SJCRH30 (cell line): ENCODE measurements around the gene TRPV5. TPM values are rescaled to one million over a fixed set of nuclear protein-coding genes. Genes with fewer than 3 reads are reported as not detected.
"Not testable (repeated sequence)": the region's sequence is repeated elsewhere in the genome, so short reads cannot be mapped to it uniquely, and the experiment has no call there.

Experiments
- DNase-seq, 2 experiments: peaks; one replicate each; pipeline ENCODE4 v3.0.0-alpha.2; 2015 to 2020
- H3K27ac ChIP-seq: fragments of 250-450 bp; sonication (Bioruptor Pico); 2 replicates; pipeline ENCODE4 v1.5.1; 2020; ENCODE audit warnings: mild to moderate bottlenecking, moderate library complexity
- H3K27me3 ChIP-seq: fragments of 250-450 bp; sonication (Bioruptor Pico); 2 replicates; pipeline ENCODE4 v1.5.1; 2020; ENCODE audit warnings: mild to moderate bottlenecking, moderate library complexity
- H3K36me3 ChIP-seq: fragments of 250-450 bp; sonication (Bioruptor Pico); 2 replicates; pipeline ENCODE4 v1.5.1; 2020; ENCODE audit warnings: mild to moderate bottlenecking, moderate library complexity
- H3K4me1 ChIP-seq: fragments of 250-450 bp; sonication (Bioruptor Pico); 2 replicates; pipeline ENCODE4 v1.5.1; 2020; ENCODE audit warnings: mild to moderate bottlenecking, moderate library complexity
- H3K4me3 ChIP-seq: fragments of 250-450 bp; sonication (Bioruptor Pico); 2 replicates; pipeline ENCODE4 v1.5.1; 2020; ENCODE audit warnings: mild to moderate bottlenecking, moderate library complexity
- H3K9me3 ChIP-seq: fragments of 250-450 bp; sonication (Bioruptor Pico); replicated peaks from 2 replicates; pipeline ENCODE4 v1.5.1; 2020; ENCODE audit warnings: mild to moderate bottlenecking, moderate library complexity
- total RNA-seq: library from RNA; depleted of rRNA; stranded (reverse); fragments of >200 nt; shearing (Covaris generic); gene quantifications from 2 replicates; pipeline ENCODE4 v1.2.3, GENCODE V29; 2014; rRNA removed

The TRPV5 gene
- not detected in 2 replicates for total RNA-seq

DNA sequence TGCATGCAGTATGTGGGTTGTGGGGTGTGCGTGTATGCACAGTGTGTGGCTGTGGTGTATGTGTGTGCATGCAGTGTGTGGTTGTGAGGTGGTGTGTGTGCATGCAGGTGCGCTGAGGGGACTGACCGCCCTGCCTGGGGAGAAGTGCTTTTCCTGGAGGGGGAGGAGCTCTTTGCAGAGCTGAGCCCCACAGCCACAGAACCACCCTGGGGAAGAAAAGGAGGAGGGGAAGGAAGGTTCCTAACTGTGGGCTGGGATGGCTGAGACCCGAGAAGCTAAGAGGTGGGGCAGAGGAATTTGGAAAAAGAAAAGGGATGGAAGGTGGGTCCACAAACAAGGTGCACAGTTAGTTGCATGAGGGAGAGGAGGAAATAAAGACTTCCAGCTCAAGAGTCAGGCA is at the start of gene TRPV5:
TSS of gene TRPV5 (minus strand) at position 123 of the 400 bp plus-strand sequence. CDS start 287 bp downstream, outside the sequence.
- Histone ChIP-seq H3K4me1 (no peaks in the 10 kb centered on the region), H3K27ac (no peak within 1 kb of the TSS), H3K4me3 (no peak within 1 kb of the TSS), H3K27me3 (peaks cover 6% of the 10 kb centered on the region), H3K36me3 (no peaks in the 10 kb centered on the region), H3K9me3 (no peaks in the 10 kb centered on the region)
- DNase-seq: no peak

DNA sequence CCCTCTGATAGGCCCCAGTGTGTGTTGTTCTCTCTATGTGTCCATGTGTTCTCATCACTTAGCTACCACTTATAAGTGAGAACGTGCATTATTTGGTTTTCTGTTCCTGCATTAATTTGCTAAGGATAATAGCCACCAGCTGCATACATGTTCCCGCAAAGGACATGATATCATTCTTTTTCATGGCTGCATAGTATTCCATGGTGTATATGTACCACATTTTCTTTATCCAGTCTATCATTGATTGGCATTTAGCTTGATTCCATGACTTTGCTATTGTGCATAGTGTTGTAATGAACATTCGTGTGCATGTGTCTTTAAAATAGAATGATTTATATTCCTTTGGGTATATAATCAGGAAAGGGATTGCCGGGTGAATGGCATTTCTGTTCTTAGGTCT is 44.9 kb upstream of the TRPV5 start:
- not testable (repeated sequence) for H3K27me3 ChIP-seq, H3K9me3 ChIP-seq, DNase-seq, H3K27ac ChIP-seq, H3K4me1 ChIP-seq, H3K4me3 ChIP-seq, H3K36me3 ChIP-seq

DNA sequence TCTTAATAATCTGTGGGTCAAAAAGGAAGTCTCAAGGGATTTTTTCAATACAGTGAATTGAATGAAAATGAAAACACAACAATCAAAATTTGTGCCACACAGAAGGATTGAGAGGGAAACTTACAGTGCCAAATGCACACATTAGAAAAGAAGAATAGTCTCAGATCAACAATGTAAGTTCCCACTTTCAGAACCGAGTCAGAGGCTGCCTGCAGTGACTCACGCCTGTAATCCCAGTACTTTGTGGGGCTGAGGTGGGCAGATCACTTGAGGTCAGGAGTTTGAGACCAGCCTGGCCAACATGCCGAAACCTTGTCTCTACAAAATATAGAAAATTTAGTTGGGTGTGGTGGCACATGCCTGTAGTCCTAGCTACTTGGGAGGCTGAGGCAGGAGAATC is 41.1 kb upstream of the TRPV5 start:
- no peak overlapping the region for H3K27ac ChIP-seq
- H3K9me3 ChIP-seq: no peaks in the 10 kb centered on the region
- H3K4me1 ChIP-seq: no peaks in the 10 kb centered on the region
- H3K4me3 ChIP-seq: no peak overlapping the region
- H3K27me3 ChIP-seq: no peaks in the 10 kb centered on the region; the same call in 1 of the 2 replicates
- DNase-seq: no peak
- no peaks in the 10 kb centered on the region for H3K36me3 ChIP-seq

DNA sequence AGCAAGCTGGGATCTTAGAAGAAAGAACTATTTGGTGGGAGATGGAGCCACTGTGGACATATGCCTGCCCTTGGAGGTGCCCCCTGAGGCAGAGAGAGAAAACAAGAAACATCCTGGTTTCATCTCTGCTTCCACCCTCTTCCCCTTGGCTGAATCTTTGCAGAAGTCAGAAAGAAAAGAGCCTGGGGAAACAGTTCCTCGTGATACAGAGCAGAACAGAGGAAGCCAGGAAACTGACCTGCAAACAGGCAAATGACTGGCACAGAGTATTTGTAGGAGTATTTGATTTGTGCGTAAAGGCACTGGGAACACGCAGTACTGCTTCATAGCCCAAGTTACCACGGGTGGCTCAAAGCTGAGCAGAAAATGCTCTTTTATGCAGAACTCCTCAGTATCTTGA is 35.6 kb upstream of the TRPV5 start:
- no peak overlapping the region for H3K4me3 ChIP-seq
- H3K27me3 ChIP-seq: no peaks in the 10 kb centered on the region
- no peak overlapping the region for H3K27ac ChIP-seq
- no peaks in the 10 kb centered on the region for H3K36me3 ChIP-seq
- DNase-seq: no peak
- no peaks in the 10 kb centered on the region for H3K9me3 ChIP-seq
- no peaks in the 10 kb centered on the region for H3K4me1 ChIP-seq

DNA sequence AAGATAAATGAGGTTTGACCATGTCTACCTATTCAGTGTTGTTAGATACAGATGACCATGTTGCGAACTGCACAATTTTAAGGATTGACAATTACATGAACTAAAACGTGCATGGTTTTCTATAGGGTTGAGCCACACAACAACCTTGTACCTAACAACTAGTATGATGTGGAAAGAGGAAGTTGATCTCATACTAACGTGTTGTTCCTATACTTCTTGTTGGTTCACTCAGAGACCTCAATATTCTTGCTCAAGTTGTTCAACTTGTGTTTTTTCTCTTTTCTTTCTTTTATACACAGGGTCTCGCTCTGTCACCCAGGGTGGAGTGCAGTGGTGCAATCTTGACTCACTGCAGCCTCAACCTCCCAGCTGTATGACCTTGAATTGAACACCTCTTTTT is 34.7 kb upstream of the TRPV5 start:
- no peaks in the 10 kb centered on the region for H3K9me3 ChIP-seq

DNA sequence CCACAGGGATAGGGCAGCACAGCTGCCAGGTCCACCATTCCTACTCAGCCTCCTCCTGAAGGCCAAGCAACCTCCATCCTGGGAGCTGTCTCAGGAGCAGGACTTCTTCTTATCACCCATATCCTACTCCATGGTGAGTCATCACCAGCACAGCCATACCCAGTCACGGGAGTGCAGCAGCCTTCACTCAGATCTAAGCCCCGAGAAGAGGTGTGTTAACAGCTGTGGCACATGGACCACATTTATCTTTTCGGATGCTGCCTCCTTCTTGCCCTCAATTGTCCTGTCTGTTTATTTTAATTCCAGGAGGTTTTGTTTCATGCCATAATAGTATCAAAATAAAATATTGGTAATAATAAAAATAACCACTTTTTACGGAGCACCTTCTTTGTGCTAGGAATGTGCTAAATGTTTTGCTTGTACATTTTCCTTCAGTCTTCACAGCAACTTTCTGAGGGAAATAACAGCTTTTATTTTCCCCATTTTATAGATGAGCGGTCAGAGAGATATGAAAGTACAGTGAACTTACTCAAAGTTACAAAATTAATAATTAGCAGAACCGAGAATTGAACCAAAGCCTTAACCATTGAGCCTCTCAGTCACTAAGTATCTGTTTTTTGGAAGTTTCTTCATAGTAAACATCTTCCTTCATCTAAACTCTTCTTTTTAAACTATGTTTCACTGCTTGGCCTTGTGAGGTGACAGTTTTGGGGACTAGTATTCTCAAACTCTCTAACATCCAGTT is 31.1 kb upstream of the TRPV5 start:
- no peaks in the 10 kb centered on the region for H3K9me3 ChIP-seq
- no peaks in the 10 kb centered on the region for H3K4me1 ChIP-seq
- H3K4me3 ChIP-seq: no peak overlapping the region
- peak in 1 of 2 experiments; percentile 6 for DNase-seq
- H3K27me3 ChIP-seq: no peaks in the 10 kb centered on the region
- no peak overlapping the region for H3K27ac ChIP-seq
- H3K36me3 ChIP-seq: no peaks in the 10 kb centered on the region

More for the DNA sequence above, 34.7 kb upstream of the TRPV5 start:
- Histone ChIP-seq H3K4me1 (no peaks in the 10 kb centered on the region), H3K27ac (no peak overlapping the region), H3K4me3 (no peak overlapping the region), H3K36me3 (no peaks in the 10 kb centered on the region), H3K27me3 (no peaks in the 10 kb centered on the region)
- no peak for DNase-seq

DNA sequence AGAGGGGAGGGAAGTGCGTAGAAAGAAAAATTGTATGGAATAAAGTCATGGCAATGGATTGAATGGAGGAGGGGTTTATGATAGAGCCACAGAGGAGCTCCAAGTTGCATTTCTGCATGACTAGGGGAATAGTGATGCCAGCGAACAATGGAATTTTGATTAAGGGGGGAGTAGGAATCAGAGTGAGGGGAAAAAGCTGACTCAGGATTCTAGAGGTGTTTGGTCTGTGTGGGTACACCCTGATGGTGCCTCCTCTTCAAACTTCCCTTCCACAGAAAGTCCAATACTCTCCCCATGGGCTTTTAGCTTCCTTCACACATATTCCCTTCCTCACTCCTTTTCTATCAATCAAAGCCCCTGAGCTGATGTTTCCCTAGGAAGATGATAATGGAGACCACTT is 30.4 kb upstream of the TRPV5 start:
- Histone ChIP-seq H3K4me1 (no peaks in the 10 kb centered on the region), H3K36me3 (no peaks in the 10 kb centered on the region), H3K4me3 (no peak overlapping the region), H3K27ac (no peak overlapping the region), H3K27me3 (no peaks in the 10 kb centered on the region), H3K9me3 (no peaks in the 10 kb centered on the region)
- no peak for DNase-seq

DNA sequence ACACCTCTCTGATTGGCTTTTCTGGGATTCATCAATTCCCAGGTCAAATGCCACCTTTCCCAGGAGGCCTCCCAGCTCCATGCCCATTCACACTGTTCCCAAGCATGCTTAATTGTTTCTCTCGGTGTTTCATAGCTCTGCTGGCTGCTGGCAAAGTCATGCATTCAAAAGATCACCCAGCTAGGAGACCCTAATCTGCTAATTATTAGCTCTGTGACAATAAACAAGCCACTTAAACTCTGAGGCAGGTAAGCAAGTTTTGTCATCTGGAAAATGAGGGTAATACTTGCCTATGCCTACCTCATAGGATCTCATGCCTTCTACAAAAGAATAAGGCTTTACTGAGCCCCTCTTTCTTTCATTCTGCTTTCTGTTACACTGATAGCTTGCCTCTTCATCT is 29.4 kb upstream of the TRPV5 start:
- no peaks in the 10 kb centered on the region for H3K36me3 ChIP-seq
- H3K27ac ChIP-seq: no peak overlapping the region
- H3K4me1 ChIP-seq: no peaks in the 10 kb centered on the region
- no peaks in the 10 kb centered on the region for H3K9me3 ChIP-seq
- no peaks in the 10 kb centered on the region for H3K27me3 ChIP-seq
- no peak for DNase-seq
- no peak overlapping the region for H3K4me3 ChIP-seq

DNA sequence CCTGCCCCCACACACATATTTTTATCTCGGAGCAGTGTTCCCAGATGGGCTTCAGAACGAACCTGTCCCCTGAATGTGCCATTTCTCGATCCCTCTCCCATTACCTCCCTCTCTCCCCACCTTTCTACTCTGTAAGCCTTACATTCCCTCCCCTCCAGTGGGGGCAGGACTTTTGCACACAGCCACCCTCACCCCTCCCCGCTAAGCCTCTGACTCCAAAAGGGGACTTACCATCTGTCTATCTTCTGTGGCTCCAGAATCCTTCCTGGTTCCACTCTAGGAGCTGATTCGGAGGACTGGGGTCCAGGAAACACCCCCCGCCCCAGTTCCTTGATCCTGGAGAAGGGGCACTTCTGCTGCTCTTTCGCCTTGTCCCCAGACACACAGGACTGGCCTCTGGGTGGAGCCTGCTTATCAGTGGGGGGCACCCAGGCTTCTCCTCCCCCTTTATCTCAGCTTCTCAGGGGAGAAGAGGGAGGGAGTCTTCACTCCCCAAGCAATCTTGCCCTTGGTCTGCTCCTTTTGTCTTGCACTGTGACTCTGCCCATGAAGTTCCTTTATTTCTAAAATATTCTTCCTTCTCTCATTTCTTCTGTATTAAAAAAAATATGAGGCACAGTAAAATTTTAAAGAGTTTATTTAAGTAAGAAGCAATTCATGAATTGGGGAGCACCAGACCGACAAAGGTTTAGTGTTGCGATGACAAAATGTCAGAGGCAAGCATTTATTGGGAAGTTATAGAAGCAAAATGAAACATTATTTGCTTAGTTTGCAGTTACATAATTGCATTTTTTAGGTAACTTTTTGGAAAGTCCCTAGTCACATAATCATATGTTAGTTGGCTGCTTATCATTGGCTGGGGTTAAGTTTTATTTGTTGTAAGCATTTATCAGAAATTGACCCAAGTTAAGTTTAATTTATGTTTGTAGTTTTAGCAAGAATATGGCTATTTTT is 28.7 kb upstream of the TRPV5 start, which contains the start of gene KEL:
TSS of gene KEL (minus strand) at position 391 of the 954 bp plus-strand sequence. CDS start at position 234, 157 bp downstream.
- Histone ChIP-seq H3K27ac (no peak within 1 kb of the TSS), H3K36me3 (no peaks in the 10 kb centered on the region), H3K27me3 (no peaks in the 10 kb centered on the region), H3K9me3 (no peaks in the 10 kb centered on the region), H3K4me3 (no peak within 1 kb of the TSS), H3K4me1 (no peaks in the 10 kb centered on the region)
- no peak for DNase-seq

DNA sequence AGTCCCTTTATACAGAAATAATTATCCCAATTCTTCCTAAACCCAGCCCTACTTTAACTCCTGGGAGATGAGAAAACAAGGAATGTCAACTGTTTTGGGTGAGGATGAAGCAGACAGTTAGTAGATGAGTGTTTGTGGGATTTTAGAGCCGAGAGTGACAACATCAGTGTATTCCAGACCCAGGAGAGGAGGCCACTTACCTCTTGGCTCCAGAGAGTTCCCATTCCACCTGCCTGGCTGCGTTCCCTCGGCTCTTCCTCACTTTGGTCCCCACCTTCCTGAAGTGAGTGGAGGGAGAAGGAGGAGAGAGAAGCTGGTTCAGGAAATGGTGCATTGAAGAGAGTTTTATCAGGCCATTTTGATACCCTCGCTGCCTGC is 28.0 kb upstream of the TRPV5 start:
- Histone ChIP-seq H3K4me1 (no peaks in the 10 kb centered on the region), H3K9me3 (no peaks in the 10 kb centered on the region), H3K27me3 (no peaks in the 10 kb centered on the region), H3K27ac (no peak overlapping the region), H3K36me3 (no peaks in the 10 kb centered on the region), H3K4me3 (no peak overlapping the region)
- DNase-seq: no peak

DNA sequence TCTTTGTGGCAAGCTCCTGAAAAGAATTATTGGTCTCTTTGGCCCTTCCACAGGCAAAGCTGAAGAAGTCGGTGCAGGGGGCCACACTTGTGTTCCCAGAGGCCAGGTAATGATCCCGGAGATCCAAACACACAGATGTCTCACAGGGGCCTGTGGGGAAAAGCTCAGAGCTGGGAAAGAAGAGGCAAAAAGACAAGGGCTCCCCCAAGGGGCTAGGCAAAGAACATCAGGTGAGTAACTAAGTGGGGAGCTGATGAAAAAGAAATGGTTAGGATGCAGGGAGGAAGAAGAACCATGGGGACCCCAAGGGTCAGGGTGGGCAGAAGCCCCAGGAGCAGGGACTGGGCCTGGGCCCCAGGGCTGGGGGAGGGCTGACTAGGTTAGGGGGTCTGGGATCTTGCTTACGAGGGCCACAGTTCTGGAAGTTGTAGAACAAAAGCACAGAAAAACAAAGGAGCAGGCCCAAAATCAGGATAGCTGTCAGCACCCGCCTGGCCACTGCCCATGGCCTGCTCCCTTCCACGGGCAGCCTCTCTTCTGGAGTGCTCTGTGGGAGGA is 27.5 kb upstream of the TRPV5 start:
- Histone ChIP-seq H3K27ac (no peak overlapping the region), H3K36me3 (no peaks in the 10 kb centered on the region), H3K4me3 (no peak overlapping the region), H3K9me3 (no peaks in the 10 kb centered on the region), H3K27me3 (no peaks in the 10 kb centered on the region), H3K4me1 (no peaks in the 10 kb centered on the region)
- no peak for DNase-seq

DNA sequence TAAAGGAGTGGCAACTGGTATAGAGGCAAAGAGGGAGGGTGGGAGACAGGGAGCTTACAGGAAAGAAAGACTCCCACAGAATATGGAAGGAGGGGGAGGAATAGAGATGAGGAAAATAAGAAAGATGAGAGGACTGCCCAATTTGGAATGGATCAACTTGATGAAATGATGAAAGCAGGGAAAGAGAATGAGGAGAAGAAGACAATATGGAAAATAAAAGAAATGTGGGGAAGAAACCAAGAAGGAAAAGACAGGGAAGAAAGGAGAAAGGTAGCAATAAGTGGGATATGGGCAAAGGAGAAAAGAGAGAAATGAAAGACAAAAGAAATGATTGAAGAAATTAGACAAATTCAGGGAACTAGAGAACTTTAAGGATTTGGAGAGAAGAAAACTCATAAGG is 25.7 kb upstream of the TRPV5 start:
- H3K4me1 ChIP-seq: no peaks in the 10 kb centered on the region
- no peaks in the 10 kb centered on the region for H3K36me3 ChIP-seq
- no peaks in the 10 kb centered on the region for H3K27me3 ChIP-seq
- no peak for DNase-seq
- no peak overlapping the region for H3K4me3 ChIP-seq
- no peak overlapping the region for H3K27ac ChIP-seq
- H3K9me3 ChIP-seq: no peaks in the 10 kb centered on the region

DNA sequence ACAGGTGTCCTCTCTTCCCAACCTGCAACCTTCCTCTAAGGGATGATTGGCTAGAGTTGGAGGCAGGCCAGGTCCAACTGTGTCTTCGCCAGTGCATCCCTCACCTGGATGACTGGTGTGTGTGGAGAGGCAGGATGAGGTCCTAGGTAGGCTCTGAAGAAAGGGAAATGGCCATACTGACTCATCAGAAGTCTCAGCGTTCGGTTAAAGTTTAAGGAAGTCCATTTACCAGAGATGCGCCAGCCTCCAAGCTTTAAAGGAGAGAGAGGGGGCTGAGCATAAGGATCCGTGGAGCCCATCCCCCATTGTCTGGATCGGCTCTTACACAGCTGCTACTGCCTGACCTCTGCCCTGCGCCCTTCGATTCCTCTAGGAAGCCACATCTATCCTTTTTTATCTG is 24.2 kb upstream of the TRPV5 start:
- no peak overlapping the region for H3K27ac ChIP-seq
- DNase-seq: no peak
- H3K36me3 ChIP-seq: no peaks in the 10 kb centered on the region
- H3K9me3 ChIP-seq: no peaks in the 10 kb centered on the region
- no peaks in the 10 kb centered on the region for H3K4me1 ChIP-seq
- H3K27me3 ChIP-seq: no peaks in the 10 kb centered on the region
- no peak overlapping the region for H3K4me3 ChIP-seq

DNA sequence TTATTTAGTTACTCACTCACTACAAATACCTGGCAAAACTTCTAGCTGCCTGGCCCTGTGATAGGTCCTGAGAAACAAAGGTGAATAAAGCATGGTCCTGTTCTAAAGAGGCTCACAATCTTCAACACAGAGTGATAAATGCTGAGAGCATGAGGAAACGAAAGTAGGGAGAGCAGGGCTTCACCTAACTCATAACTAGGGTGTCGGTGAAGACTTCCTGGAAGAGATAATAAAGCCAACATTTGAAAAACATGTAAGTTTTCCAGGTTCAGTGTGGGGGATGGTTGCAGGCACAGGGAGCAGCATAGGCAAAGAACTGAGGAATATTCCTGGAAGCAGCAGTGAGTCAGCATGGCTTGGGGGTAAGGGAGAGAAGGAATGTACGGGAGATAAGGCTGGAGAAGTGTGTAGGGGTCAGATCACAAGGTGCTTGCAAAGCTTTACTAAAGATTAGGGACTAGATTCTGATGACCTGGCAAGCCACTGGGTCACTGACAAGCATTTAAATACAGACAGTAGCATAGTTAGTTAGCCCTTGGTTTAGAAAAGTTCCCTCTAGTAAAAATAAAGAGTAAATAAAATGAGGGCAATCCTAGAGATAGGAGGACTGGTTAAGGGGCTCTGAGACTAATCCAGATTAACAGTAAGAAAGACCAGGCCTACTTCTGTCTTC is 23.5 kb upstream of the TRPV5 start:
- Histone ChIP-seq H3K4me3 (no peak overlapping the region), H3K9me3 (no peaks in the 10 kb centered on the region), H3K4me1 (no peaks in the 10 kb centered on the region), H3K27me3 (peaks cover 1% of the 10 kb centered on the region; the same call in 1 of the 2 replicates), H3K36me3 (no peaks in the 10 kb centered on the region), H3K27ac (no peak overlapping the region)
- no peak for DNase-seq
